HG02759 (cell line): Measurements from ENCODE around the gene UBASH3B.
"Not testable (repeated sequence)": the region's sequence is repeated elsewhere in the genome, so short reads cannot be mapped to it uniquely, and the experiment has no call there.

ENCODE experiments used
- ATAC-seq: cut with Tn5 transposase; IDR thresholded peaks from one replicate; pipeline ENCODE4 v1.9.1; 2021; ENCODE audit warnings: mild to moderate bottlenecking, moderate library complexity; ENCODE audit not compliant: unreplicated experiment

Gene UBASH3B

GRCh38 chr11:122730694-122731093 lies 75.2 kb downstream of the UBASH3B start:
- ATAC-seq = not testable (repeated sequence)

DNA sequence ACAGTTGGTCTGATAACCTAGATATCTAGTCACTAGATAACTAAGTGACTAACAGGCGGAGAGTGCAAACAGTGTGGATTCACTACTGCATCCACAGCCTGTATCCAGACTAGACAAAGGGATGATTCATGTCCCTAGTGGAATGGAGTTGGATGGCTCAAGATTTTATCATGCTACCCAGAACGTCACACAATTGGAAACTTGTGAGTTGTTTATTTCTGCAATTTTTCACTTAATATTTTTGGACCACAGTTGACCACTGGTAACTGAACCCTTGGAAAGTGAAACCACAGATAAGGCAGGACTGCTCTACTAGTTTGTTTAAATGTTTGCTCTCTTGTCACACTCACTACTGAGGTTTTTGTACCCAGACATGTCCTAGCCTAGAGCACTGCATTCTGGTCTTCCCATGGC lies 76.0 kb downstream of the UBASH3B start:
- no peak for ATAC-seq

- ATAC-seq = no peak
These were observed 77.1 kb downstream of the UBASH3B start for GRCh38 chr11:122732342-122733315.

GRCh38 chr11:122733318-122733717 lies 77.8 kb downstream of the UBASH3B start:
- no peak for ATAC-seq

- no peak for ATAC-seq
These were observed 79.5 kb downstream of the UBASH3B start for GRCh38 chr11:122734848-122735496.

DNA sequence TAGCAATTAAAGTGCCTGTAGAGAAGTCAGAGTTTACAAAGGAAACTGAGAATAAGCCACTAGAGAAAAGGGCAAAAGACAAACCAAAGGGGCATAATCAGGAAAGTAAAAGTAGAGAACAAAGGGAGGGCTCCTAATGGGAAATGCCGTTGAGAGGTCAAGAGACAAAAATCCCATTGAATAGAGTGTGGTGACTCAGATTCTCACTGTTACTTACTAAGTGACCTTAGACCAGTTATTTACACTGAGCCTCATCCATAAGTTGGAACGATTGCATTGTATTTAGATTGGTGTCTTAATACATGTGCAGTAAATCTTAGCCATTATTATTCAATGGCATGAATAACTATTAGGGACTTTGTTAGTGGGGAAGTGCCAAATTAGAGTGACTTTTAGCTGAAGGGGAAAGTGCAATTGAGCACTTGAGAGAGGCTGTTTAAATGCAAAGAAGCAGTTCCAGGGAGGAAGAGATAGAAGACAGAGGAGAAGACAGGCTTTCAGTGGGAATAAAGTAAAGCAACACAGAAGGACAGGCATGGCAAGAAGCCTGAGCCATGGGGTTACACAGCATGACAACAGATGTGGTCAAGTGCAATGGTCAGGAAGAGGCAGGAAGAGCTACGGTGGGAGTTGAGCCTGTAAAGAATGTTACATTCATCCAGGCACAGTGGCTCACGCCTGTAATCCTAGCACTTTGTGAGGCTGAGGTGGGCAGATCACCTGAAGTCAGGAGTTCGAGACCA lies 82.6 kb downstream of the UBASH3B start:
- no peak for ATAC-seq

- no peak for ATAC-seq
These were observed 86.2 kb downstream of the UBASH3B start for GRCh38 chr11:122741613-122742300.

GRCh38 chr11:122742301-122743018 lies 86.9 kb downstream of the UBASH3B start:
- no peak for ATAC-seq

GRCh38 chr11:122743097-122743741 lies 87.7 kb downstream of the UBASH3B start:
- ATAC-seq = no peak

DNA sequence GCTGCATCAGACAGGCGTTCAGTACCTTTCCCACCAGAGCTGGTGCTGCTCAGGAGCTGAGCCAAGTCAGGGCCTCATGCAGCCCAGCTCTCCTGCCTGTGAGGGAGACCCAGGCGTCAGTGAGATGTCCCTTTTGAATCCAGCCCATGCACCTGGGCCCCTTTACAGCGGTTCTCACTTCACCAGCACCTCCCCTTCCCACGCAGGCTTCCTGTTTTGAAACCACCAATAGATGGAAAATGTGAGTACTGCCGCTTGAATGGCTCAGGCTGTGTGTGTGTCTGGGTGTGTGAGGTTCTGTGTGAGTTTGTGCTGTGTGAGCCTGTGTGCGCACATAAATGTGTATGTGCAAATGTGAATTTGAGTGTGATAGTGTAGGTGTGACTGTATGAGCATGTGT lies 88.4 kb downstream of the UBASH3B start:
- ATAC-seq = peak; percentile 54

DNA sequence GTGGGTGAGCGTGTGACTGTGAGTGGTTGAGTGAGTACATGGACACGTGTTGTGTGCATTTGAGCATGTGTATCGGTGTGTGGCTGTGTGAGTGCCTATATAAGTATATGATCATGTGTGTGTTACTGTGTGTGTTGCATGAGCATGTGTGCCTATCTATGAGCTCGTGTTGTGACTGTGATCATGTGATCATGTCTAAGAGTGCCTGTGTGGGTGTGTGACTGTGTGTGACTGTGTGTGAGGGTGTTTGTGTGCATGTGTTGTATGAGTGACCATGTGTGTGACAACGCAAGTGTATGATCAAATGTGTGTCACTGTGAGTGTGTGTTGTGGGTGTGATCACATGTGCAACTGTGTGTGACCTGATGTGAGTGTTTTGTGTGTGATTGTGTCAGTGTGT lies 88.8 kb downstream of the UBASH3B start:
- no peak for ATAC-seq

DNA sequence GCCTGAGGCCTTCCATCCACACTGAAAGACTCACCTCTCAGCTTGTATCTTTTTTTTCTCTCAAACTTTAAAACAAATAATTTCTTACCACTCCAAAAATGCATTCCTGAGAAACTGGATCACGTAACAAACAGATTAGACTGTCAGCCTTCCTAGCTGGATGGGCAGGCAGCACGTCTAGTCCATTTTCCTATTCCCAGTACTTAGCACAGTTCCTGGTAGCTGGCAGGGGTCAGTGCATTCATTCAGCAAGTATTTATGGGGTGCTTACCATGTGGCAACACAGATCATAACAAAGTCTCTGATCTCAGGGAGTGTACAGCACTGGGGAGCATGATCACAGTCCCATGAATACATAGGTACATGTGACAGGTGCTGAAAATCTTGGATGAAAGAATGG lies 89.6 kb downstream of the UBASH3B start:
- ATAC-seq = no peak

DNA sequence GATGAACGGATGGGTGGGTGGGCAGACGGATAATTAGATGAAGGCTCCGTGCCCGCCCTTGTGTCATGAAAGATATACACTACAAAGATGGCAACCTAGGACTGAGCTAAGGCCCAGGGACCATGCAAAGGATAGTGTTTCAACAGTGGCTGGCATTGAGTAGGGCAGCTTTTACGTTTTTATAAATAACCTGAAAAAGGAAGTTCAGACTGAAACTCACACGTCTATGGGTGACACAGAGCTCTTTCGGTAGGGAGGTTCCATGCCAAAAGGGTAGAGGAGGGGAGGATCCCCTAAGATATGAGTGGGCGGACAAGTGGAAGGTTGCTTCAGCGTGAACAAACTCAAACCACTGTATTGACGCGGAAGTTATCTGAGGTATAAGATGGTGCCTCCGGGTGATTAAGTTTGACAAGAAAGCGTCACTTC lies 90.5 kb downstream of the UBASH3B start:
- peak; percentile 73 for ATAC-seq

DNA sequence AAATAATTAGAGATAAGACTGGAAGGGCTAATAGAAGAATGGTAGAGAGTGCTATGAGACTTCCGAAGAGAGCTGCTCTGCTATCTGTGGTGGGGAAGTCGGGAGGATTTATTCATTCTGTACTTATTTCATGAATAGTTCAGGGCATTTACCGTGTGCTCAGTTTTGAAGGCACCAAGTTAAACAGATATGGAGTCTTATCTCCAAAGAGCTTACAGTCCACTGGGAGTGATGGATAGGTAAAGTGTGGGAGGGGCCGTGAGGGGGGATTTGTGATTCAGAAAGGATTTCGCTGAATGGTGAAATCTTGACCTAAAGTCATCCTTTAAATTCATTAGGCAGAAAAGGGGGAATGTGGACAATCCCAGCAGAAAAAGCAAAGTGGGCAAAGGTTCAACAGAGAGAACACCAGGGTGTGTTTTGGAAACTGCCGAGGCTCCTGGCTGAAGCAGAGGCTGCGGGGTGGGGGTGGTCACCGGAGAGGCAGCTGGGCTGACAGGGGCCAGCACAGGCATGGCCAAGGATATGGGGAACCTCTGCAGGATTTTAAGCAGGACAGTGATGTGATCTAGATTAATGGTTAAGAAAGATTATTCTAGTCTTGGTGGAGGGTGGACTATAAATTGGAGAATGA lies 91.2 kb downstream of the UBASH3B start:
- ATAC-seq = no peak

DNA sequence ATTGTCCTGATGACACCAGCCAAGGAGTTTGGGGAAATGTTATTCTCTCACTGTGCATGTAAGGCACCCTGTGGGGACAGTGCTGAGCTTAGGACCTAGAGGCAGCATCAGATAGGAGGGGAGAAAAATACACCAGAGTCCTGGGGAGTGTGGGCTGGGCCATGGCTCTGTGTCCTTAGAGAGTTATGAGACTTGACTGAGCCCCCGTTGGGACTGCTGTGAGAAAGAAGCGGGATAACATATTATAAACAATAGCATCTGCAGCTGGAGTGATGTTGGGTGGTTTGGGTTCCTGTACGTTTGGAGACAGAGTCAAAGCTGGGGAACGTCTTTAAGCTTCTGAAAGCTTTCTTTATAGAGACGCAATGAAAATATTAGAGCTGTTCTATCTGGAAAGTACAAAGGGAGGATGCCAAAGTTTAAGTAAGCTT lies 91.8 kb downstream of the UBASH3B start:
- ATAC-seq = no peak

DNA sequence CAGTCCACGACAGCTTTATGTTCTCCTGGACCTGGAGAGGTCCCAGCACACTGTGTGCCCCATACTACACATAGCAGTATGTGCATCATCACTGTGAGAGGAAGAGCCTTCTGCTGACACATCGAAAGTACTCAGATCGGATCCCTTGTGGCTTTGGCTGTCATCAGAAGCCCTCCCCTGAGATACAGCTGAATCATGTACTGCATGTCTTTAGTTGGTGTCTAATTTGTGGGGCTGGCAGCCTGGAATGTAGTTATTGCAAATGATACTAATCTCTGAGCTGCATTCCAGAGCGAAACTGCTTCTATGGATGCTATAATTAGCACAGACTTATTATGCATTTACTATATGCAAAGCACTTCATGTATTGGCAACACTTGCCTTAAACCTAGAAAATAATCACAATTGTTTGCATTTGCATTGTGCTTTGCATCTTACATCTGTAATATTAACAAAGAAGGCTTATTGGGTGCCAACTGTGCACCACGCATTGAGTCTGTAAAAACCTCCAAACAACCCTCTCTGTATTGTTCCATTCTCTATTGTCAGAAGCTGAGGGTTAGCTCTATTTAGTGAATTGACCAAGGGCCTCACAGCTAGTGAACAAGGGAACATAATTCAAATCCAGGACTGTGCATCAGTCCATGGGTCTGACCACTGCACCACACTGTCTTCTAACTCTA lies 93.6 kb downstream of the UBASH3B start:
- ATAC-seq = peak; percentile 76

DNA sequence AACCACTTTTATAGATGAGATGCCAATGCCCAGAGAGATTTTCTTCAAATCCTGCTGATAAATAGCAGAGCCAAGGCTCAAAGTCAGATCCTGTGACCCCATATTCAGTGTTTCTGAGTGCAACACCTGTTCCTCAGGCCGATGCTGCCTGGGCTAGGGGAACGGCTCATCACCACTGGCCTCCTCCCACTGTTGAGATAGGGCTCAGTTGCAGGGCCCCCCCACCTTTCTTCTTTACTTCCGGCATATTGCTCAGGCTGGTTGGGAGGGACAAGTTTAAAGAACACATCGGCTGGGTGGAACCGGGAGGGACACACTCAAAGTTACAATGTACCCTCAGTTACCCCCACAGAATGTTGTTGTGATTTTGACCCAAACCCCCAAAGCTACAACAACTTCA lies 94.5 kb downstream of the UBASH3B start:
- no peak for ATAC-seq

- ATAC-seq = no peak
These were observed 96.0 kb downstream of the UBASH3B start for GRCh38 chr11:122751292-122752070.
